ENCODE results near the gene WDR81.

The WDR81 gene

DNA sequence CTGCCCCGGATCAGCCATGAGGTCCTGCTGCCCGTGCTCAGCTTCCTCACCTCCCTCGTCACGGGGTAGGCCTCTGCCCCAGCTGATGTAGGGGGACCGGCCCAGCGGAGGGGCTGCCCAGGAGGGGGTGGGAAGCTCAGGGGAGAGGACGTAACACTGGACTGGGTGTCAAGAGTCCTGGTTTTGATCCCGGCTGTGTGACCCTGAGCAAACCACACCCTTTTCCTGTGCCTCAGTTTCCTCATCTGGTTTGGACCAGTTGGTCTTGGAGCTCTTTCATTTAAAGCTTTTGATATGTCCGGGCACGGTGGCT is 6.6 kb downstream of the WDR81 start:
- H3K27ac ChIP-seq, result no peak overlapping the region
- DNase-seq, result no peak
- peaks cover 18% of the 10 kb centered on the region for H3K36me3 ChIP-seq
- TF ChIP-seq, protein P1, sequence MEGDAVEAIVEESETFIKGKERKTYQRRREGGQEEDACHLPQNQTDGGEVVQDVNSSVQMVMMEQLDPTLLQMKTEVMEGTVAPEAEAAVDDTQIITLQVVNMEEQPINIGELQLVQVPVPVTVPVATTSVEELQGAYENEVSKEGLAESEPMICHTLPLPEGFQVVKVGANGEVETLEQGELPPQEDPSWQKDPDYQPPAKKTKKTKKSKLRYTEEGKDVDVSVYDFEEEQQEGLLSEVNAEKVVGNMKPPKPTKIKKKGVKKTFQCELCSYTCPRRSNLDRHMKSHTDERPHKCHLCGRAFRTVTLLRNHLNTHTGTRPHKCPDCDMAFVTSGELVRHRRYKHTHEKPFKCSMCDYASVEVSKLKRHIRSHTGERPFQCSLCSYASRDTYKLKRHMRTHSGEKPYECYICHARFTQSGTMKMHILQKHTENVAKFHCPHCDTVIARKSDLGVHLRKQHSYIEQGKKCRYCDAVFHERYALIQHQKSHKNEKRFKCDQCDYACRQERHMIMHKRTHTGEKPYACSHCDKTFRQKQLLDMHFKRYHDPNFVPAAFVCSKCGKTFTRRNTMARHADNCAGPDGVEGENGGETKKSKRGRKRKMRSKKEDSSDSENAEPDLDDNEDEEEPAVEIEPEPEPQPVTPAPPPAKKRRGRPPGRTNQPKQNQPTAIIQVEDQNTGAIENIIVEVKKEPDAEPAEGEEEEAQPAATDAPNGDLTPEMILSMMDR (IDR thresholded peaks at IDR 0.05; ENCODE audit: low read depth, low read length), result no peak
- H3K27me3 ChIP-seq (ENCODE audit: insufficient read depth, low read depth, severe bottlenecking), result no peaks in the 10 kb centered on the region
- no peak overlapping the region for H3K4me3 ChIP-seq (ENCODE audit: low read depth, low read length)
- no peaks in the 10 kb centered on the region for H3K9me3 ChIP-seq (ENCODE audit: severe bottlenecking)

DNA sequence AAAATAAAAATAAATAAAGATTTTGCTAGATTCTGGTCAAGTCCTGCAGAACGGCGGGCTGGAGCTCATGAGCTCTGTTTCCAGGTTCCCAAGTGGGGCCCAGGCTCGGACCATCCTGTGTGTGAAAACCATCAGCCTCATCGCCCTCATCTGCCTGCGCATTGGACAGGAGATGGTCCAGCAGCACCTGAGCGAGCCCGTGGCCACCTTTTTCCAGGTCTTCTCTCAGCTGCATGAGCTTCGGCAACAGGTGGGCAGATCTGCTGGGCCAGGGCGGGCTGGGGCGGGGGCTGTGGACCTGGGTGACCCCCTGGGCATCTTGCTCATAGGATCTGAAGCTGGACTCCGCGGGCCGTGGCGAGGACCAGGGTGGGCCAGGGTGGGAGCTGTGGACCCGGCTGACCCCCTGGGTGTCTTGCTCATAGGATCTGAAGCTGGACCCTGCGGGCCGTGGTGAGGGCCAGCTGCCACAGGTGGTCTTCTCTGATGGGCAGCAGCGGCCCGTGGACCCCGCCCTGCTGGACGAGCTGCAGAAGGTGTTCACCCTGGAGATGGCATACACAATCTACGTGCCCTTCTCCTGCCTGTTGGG is 7.8 kb downstream of the WDR81 start:
- peaks cover 23% of the 10 kb centered on the region for H3K36me3 ChIP-seq
- DNase-seq, result no peak

DNA sequence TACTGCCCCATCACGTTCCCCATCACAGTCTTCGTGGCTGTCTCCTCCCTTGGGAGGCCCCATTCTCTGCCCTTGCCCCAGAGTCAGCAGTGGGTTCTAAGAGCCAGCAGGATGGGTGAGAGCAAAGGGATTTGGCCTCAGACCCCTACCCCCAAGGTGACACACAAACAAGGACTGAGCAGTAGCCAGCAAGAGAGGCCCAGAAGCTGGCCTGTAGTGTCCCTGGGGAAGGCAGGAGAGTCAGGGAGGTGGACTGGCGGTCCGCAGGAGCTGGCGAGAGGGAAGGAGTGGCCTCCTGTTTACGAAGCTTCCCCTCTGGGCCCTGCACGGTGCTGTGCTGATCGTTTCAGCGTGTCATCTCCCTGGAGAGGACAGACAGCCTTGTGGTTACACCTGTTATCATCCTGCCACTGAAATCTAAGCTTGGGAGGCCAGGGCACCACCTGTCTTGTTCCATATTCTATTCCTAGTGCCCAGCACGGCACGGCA is 8.4 kb downstream of the WDR81 start:
- H3K9me3 ChIP-seq (ENCODE audit: severe bottlenecking), result no peaks in the 10 kb centered on the region
- H3K36me3 ChIP-seq, result peaks cover 22% of the 10 kb centered on the region
- no peak overlapping the region for H3K27ac ChIP-seq
- DNase-seq, result no peak
- H3K4me3 ChIP-seq (ENCODE audit: low read depth, low read length), result no peak overlapping the region
- no peaks in the 10 kb centered on the region for H3K27me3 ChIP-seq (ENCODE audit: insufficient read depth, low read depth, severe bottlenecking)
- TF ChIP-seq, protein P1 (IDR thresholded peaks at IDR 0.05; ENCODE audit: low read depth, low read length), result no peak

More for the DNA sequence above, 7.8 kb downstream of the WDR81 start:
- no peaks in the 10 kb centered on the region for H3K27me3 ChIP-seq (ENCODE audit: insufficient read depth, low read depth, severe bottlenecking)
- TF ChIP-seq, protein P1 (IDR thresholded peaks at IDR 0.05; ENCODE audit: low read depth, low read length), result no peak
- H3K27ac ChIP-seq, result no peak overlapping the region
- H3K4me3 ChIP-seq (ENCODE audit: low read depth, low read length), result no peak overlapping the region
- H3K9me3 ChIP-seq (ENCODE audit: severe bottlenecking), result no peaks in the 10 kb centered on the region

DNA sequence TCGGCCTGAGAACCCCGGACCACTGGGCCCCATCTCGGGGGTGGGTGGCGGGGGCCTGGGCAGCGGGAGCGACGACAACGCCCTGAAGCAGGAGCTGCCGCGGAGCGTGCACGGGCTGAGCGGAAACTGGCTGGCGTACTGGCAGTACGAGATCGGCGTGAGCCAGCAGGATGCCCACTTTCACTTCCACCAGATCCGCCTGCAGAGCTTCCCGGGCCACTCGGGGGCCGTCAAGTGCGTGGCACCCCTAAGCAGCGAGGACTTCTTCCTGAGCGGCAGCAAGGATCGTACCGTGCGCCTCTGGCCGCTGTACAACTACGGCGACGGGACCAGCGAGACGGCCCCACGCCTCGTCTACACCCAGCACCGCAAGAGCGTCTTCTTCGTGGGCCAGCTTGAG is 9.3 kb downstream of the WDR81 start:
- H3K27ac ChIP-seq, result no peak overlapping the region
- H3K27me3 ChIP-seq (ENCODE audit: insufficient read depth, low read depth, severe bottlenecking), result no peaks in the 10 kb centered on the region
- no peak for DNase-seq
- TF ChIP-seq, protein P1 (IDR thresholded peaks at IDR 0.05; ENCODE audit: low read depth, low read length), result no peak
- H3K36me3 ChIP-seq, result peaks cover 19% of the 10 kb centered on the region
- no peak overlapping the region for H3K4me3 ChIP-seq (ENCODE audit: low read depth, low read length)
- H3K9me3 ChIP-seq (ENCODE audit: severe bottlenecking), result no peaks in the 10 kb centered on the region

DNA sequence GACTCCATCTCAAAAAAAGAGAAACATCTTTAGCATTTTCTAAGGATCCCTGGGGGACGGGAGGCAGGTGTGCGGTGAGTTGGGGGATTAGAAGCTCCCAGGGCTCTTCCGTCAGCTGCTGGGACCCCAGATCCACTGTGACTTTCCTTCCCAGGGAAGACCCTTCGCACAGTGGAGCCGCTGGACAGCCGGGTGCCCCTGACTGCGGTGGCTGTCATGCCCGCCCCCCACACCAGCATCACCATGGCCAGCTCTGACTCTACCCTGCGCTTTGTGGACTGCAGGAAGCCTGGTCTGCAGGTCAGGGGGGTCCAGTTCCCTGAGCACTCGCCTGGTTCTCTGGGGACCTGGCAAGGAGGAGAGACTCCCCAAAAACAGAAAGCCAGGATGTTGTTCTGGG is 10.9 kb downstream of the WDR81 start:
- TF ChIP-seq, protein P1 (IDR thresholded peaks at IDR 0.05; ENCODE audit: low read depth, low read length), result no peak

DNA sequence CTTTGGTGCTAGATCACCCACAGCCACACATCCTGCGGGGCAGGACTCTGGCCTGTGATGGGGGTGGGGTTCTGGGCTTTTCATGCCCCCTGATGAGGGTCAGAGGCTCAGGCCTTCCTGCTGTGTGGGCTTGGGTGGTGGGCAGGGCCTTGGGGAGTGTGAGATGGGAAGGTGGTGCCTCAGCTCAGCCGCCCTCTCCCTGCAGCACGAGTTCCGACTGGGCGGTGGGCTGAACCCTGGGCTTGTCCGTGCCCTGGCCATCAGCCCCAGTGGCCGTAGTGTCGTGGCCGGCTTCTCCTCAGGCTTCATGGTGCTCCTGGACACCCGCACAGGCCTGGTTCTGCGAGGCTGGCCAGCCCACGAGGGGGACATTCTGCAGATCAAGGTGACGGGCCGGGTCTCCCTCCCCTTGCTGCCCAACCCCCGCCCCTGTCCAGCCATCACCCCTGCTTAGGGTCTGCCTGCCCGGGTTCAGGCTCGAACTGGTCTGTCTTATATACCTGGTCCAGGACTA is 11.4 kb downstream of the WDR81 start:
- Histone ChIP-seq H3K9me3 (ENCODE audit: severe bottlenecking) (no peaks in the 10 kb centered on the region), H3K27me3 (ENCODE audit: insufficient read depth, low read depth, severe bottlenecking) (no peaks in the 10 kb centered on the region), H3K4me3 (ENCODE audit: low read depth, low read length) (no peak overlapping the region), H3K27ac (no peak overlapping the region), H3K36me3 (peaks cover 9% of the 10 kb centered on the region; the same call in 1 of the 2 replicates)
- TF ChIP-seq, protein P1 (IDR thresholded peaks at IDR 0.05; ENCODE audit: low read depth, low read length), result no peak
- DNase-seq, result no peak

More for the DNA sequence above, 10.9 kb downstream of the WDR81 start:
- H3K9me3 ChIP-seq (ENCODE audit: severe bottlenecking), result no peaks in the 10 kb centered on the region
- peaks cover 10% of the 10 kb centered on the region; the same call in 1 of the 2 replicates for H3K36me3 ChIP-seq
- DNase-seq, result no peak
- no peak overlapping the region for H3K4me3 ChIP-seq (ENCODE audit: low read depth, low read length)
- H3K27me3 ChIP-seq (ENCODE audit: insufficient read depth, low read depth, severe bottlenecking), result no peaks in the 10 kb centered on the region
- no peak overlapping the region for H3K27ac ChIP-seq

All from WERI-Rb-1 (cell line).